Liver (tissue), 9 donors: ENCODE data around the gene TBC1D12. TPM values are rescaled to one million over a fixed set of nuclear protein-coding genes. Genes with fewer than 3 reads are reported as not detected.
"Not testable (repeated sequence)": the region's sequence is repeated elsewhere in the genome, so short reads cannot be mapped to it uniquely, and the experiment has no call there.

Source experiments
- DNase-seq: peaks from one replicate; pipeline ENCODE4 v3.0.0-alpha.2; 2017; ENCODE audit warnings: low spot score
- H3K27ac ChIP-seq, 2 donors: one replicate each; pipeline ENCODE4 v1.7.0; 2013; ENCODE audit warnings: inconsistent platforms in 2 of 2, low read length in 2 of 2, control low read depth in 1 of 2, low read depth in 1 of 2, mild to moderate bottlenecking in 1 of 2
- H3K27me3 ChIP-seq, 4 donors: one replicate each; pipeline versions ENCODE4 v1.6.1 to v1.7.0; 2013; ENCODE audit warnings: low read length in 3 of 4, inconsistent platforms in 1 of 4, mild to moderate bottlenecking in 1 of 4, moderate library complexity in 1 of 4; ENCODE audit not compliant: control insufficient read depth in 4 of 4, insufficient read depth in 4 of 4
- H3K36me3 ChIP-seq, 4 donors: one replicate each; pipeline versions ENCODE4 v1.6.1 to v1.7.0; 2013; ENCODE audit warnings: low read length in 3 of 4, mild to moderate bottlenecking in 3 of 4, low read depth in 1 of 4, moderate library complexity in 1 of 4; ENCODE audit not compliant: control insufficient read depth in 4 of 4, insufficient read depth in 3 of 4
- H3K4me1 ChIP-seq, 4 donors: one replicate each; pipeline versions ENCODE4 v1.6.1 to v1.7.0; 2013; ENCODE audit warnings: low read length in 3 of 4, mild to moderate bottlenecking in 3 of 4, moderate library complexity in 1 of 4; ENCODE audit not compliant: control insufficient read depth in 4 of 4, insufficient read depth in 4 of 4
- H3K4me3 ChIP-seq, 3 donors: one replicate each; pipeline versions ENCODE4 v1.6.1 to v1.7.0; 2013; ENCODE audit warnings: low read length in 3 of 3, control low read depth in 1 of 3, low read depth in 1 of 3, mild to moderate bottlenecking in 1 of 3
- H3K9ac ChIP-seq, 2 donors: one replicate each; pipeline ENCODE4 v1.7.0; 2013; ENCODE audit warnings: low read length in 2 of 2, mild to moderate bottlenecking in 2 of 2, moderate library complexity in 2 of 2, control low read depth in 1 of 2, low read depth in 1 of 2
- H3K9me3 ChIP-seq, 4 donors: one replicate each; pipeline versions ENCODE4 v1.6.1 to v1.7.0; 2013; ENCODE audit warnings: low read length in 3 of 4; ENCODE audit not compliant: control insufficient read depth in 4 of 4
- CTCF ChIP-seq: fragments of 150-350 bp; IDR thresholded peaks from 2 replicates; pipeline ENCODE4 v1.5.1; 2017; ENCODE audit warnings: improper control_type of control experiment, low read depth, low read length; ENCODE audit not compliant: missing input control
- EGR1 ChIP-seq, 2 donors: IDR thresholded peaks; 2 replicates each; pipeline ENCODE4 v1.6.1; 2016 to 2018; ENCODE audit warnings: antibody characterized with exemption in 2 of 2, low read depth in 2 of 2
- GABPA ChIP-seq, 2 donors: IDR thresholded peaks in 1 of 2; conservative IDR thresholded peaks in 1 of 2; 2 replicates each; pipeline ENCODE4 v1.6.1; 2016; ENCODE audit warnings: antibody characterized with exemption in 2 of 2, mild to moderate bottlenecking in 1 of 2, moderate library complexity in 1 of 2
- HNF4A ChIP-seq, 2 donors: conservative IDR thresholded peaks; 2 replicates each; pipeline ENCODE4 v1.6.1; 2016; ENCODE audit warnings: antibody characterized with exemption in 2 of 2, mild to moderate bottlenecking in 2 of 2
- JUND ChIP-seq, 2 donors: IDR thresholded peaks; 2 replicates each; pipeline ENCODE4 v1.6.1; 2016; ENCODE audit warnings: antibody characterized with exemption in 2 of 2
- NR2F2 ChIP-seq: IDR thresholded peaks from 2 replicates; pipeline ENCODE4 v1.6.1; 2016; ENCODE audit warnings: antibody characterized with exemption
- RAD21 ChIP-seq, 2 donors: IDR thresholded peaks; 2 replicates each; pipeline ENCODE4 v1.6.1; 2016; ENCODE audit warnings: antibody characterized with exemption in 2 of 2, mild to moderate bottlenecking in 2 of 2
- RXRA ChIP-seq, 2 donors: IDR thresholded peaks; 2 replicates each; pipeline ENCODE4 v1.6.1; 2017 to 2018; ENCODE audit warnings: antibody characterized with exemption in 2 of 2, mild to moderate bottlenecking in 1 of 2
- SP1 ChIP-seq: IDR thresholded peaks from 2 replicates; pipeline ENCODE4 v1.6.1; 2018; ENCODE audit warnings: antibody characterized with exemption, mild to moderate bottlenecking
- TAF1 ChIP-seq: conservative IDR thresholded peaks from 2 replicates; pipeline ENCODE4 v1.6.1; 2016; ENCODE audit warnings: antibody characterized with exemption, mild to moderate bottlenecking
- YY1 ChIP-seq: IDR thresholded peaks from 2 replicates; pipeline ENCODE4 v1.6.1; 2016; ENCODE audit warnings: antibody characterized with exemption, mild to moderate bottlenecking
- WGBS: extraction: QIAGEN DNeasy Blood & Tissue Kit; methylation state at CpG from one replicate; pipeline ENCODE4 v1.1.7; 2013; 5-methylcytosine and 5-hydroxymethylcytosine counted together
- polyA plus RNA-seq, 2 donors: library from polyadenylated mRNA; stranded (reverse) in 1 of 2; unstranded in 1 of 2; fragments of 200-250 nt in 1 of 2; fragments of >200 nt in 1 of 2; fragmentation: Nextera tagmentation in 1 of 2; extraction: Ambion mirVana in 1 of 2; gene quantifications; one replicate each; pipeline versions ENCODE4 v1.2.1 to v1.2.3, GENCODE V29; 2013 to 2015
- total RNA-seq, 2 donors: library from RNA; depleted of rRNA; stranded (reverse); fragments of >200 nt; gene quantifications; one replicate each; pipeline ENCODE4 v1.2.3, GENCODE V29; 2014
- TF ChIP-seq, protein P1 (sequence below): IDR thresholded peaks from 2 replicates; pipeline ENCODE4 v1.6.1; 2016; ENCODE audit warnings: antibody characterized with exemption
- donor health status: healthy.
- donor health status: healthy.
- donor health status: healthy.
- donor health status: healthy.
- donor health status: healthy.

The TBC1D12 gene
- total and polyA plus RNA-seq, 4 donors, result 2.6 to 7.5 (median 5.0) TPM

- DNase-seq, result no peak
- WGBS, result 3% methylated on average over 25 of the region's 25 CpGs
These were observed 143.9 kb downstream of the TBC1D12 start for GRCh38 chr10:94546049-94546900.

GRCh38 chr10:94546901-94547185 lies 144.5 kb downstream of the TBC1D12 start:
- H3K9me3 ChIP-seq, result no peaks in the 10 kb centered on the region
- H3K9ac ChIP-seq, result no peak overlapping the region
- peaks cover 2 to 19% (median 14%) of the 10 kb centered on the region in 4 donors for H3K4me1 ChIP-seq
- H3K27ac ChIP-seq, result no peak overlapping the region
- TF ChIP-seq CTCF (no peak), HNF4A (conservative IDR thresholded peaks at IDR 0.05) (no peak), JUND (IDR thresholded peaks at IDR 0.05) (no peak), GABPA (IDR thresholded peaks at IDR 0.05 in 1 of 2, conservative IDR thresholded peaks at IDR 0.05 in 1 of 2) (no peak), TAF1 (no peak), RAD21 (IDR thresholded peaks at IDR 0.05) (no peak), EGR1 (IDR thresholded peaks at IDR 0.05; ENCODE audit: low read depth in 2 of 2) (no peak), NR2F2 (no peak)
- DNase-seq, result no peak
- H3K4me3 ChIP-seq, result no peak overlapping the region
- WGBS, result 48% methylated on average over 1 of the region's 1 CpG
- peaks cover 0 to 1% (median 0%) of the 10 kb centered on the region in 4 donors for H3K36me3 ChIP-seq
- H3K27me3 ChIP-seq, result no peaks in the 10 kb centered on the region

More at GRCh38 chr10:94546049-94546900, 143.9 kb downstream of the TBC1D12 start:
- H3K4me1 ChIP-seq, result peaks cover 2 to 19% (median 14%) of the 10 kb centered on the region in 4 donors
- H3K4me3 ChIP-seq, result peak overlapping the region; percentile 82 to 99 (median 96)
- no peaks in the 10 kb centered on the region for H3K27me3 ChIP-seq
- no peak overlapping the region for H3K27ac ChIP-seq
- peaks cover 0 to 1% (median 0%) of the 10 kb centered on the region in 4 donors for H3K36me3 ChIP-seq
- TF ChIP-seq YY1, result peak; percentile 23
- TF ChIP-seq, protein P1, sequence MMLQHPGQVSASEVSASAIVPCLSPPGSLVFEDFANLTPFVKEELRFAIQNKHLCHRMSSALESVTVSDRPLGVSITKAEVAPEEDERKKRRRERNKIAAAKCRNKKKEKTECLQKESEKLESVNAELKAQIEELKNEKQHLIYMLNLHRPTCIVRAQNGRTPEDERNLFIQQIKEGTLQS, result no peak
- no peak for TF ChIP-seq SP1
- TF ChIP-seq RXRA (IDR thresholded peaks at IDR 0.05), result no peak
- TF ChIP-seq TAF1, result no peak
- TF ChIP-seq JUND (IDR thresholded peaks at IDR 0.05), result no peak
- TF ChIP-seq EGR1 (IDR thresholded peaks at IDR 0.05; ENCODE audit: low read depth in 2 of 2), result no peak
- TF ChIP-seq NR2F2, result no peak
- H3K9ac ChIP-seq, result peak overlapping the region; percentile 45 to 77
- H3K9me3 ChIP-seq, result no peaks in the 10 kb centered on the region

GRCh38 chr10:94549221-94549620 lies 146.9 kb downstream of the TBC1D12 start:
- Histone ChIP-seq H3K36me3 (peaks cover 0 to 1% (median 0%) of the 10 kb centered on the region in 4 donors), H3K4me1 (peaks cover 2 to 19% (median 14%) of the 10 kb centered on the region in 4 donors), H3K9ac (no peak overlapping the region), H3K27me3 (no peaks in the 10 kb centered on the region), H3K9me3 (no peaks in the 10 kb centered on the region), H3K4me3 (no peak overlapping the region), H3K27ac (no peak overlapping the region)
- no peak for DNase-seq
- no peak for TF ChIP-seq GABPA (IDR thresholded peaks at IDR 0.05 in 1 of 2, conservative IDR thresholded peaks at IDR 0.05 in 1 of 2)

DNA sequence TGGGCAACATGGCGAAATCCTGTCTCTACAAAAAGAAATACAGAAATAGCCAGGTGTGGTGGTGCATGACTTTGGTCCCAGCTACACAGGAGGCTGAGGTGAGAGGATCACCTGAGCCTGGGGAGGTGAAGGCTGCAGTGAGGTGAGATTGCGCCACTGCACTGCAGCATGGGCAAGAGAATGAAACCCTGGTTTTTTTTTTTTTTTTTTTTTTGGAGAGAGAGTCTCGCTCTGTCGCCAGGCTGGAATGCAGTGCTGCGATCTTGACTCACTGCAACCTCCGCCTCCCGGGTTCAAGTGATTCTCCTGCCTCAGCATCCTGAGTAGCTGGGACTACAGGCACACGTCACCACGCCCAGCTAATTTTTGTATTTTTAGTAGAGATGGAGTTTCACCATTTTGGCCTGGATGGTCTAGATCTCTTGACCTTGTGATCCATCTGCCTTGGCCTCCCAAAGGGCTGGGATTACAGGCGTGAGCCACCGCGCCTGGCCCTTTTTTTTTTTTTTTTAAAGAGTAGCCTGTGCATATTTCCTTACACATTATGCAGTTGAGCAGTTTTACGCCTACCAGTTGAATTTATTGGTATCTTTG lies 165.5 kb downstream of the TBC1D12 start:
- not testable (repeated sequence) for DNase-seq, H3K4me3 ChIP-seq, H3K27me3 ChIP-seq, H3K9ac ChIP-seq, H3K9me3 ChIP-seq, H3K4me1 ChIP-seq, H3K27ac ChIP-seq, H3K36me3 ChIP-seq
- 97% methylated on average over 13 of the region's 13 CpGs for WGBS
